DOHH2 (cell line): ENCODE measurements around the gene IFI44L.

Experiments used
- CTCF ChIP-seq: fragments of 200-600 bp; sonication (generic); IDR thresholded peaks from one replicate; pipeline ENCODE4 v1.5.1; 2014; ENCODE audit warnings: antibody characterized with exemption, mild to moderate bottlenecking, low read depth, low read length; ENCODE audit not compliant: poor library complexity, severe bottlenecking
- EZH2phosphoT487 ChIP-seq: fragments of 200-600 bp; sonication (generic); IDR thresholded peaks from 2 replicates; pipeline ENCODE4 v1.6.1; 2017; ENCODE audit warnings: borderline replicate concordance, mild to moderate bottlenecking, antibody characterized with exemption, low read length, moderate library complexity, mixed read lengths

- TF ChIP-seq CTCF (no peak), EZH2phosphoT487 (no peak)
Observed at GRCh38 chr1:78641558-78641957, 21.3 kb downstream of the IFI44L start.
